ENCODE data around the gene RYR2. TPM values are rescaled to one million over a fixed set of nuclear protein-coding genes. Genes with fewer than 3 reads are reported as not detected.

The RYR2 gene
- total RNA-seq, 1 experiment from 2014 or later, result 2.8 TPM

DNA sequence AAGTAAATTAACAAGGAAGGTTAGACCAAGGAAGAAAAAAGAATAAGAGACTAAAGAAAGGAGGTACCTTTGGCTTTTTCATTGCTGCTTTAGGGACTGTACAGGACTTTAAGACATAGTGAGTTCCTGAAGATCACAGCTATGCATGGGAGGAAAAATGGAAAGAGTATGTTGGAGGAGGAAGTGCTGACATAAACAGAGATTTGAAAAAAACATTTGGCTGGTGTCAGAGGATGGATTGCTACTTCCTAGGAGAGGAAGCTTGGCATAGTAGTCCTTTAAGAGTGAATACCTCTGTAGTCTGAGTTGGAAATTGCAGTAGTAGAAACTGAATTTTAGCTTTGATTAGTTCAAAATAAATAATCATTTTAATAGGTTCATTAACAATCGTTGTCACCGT lies 398.4 kb downstream of the RYR2 start:
- ChIA-PET POLR2A (ENCODE audit: low non-redundant PET) (no interaction called here), CTCF (no interaction called here)
- TF ChIP-seq, protein P1, sequence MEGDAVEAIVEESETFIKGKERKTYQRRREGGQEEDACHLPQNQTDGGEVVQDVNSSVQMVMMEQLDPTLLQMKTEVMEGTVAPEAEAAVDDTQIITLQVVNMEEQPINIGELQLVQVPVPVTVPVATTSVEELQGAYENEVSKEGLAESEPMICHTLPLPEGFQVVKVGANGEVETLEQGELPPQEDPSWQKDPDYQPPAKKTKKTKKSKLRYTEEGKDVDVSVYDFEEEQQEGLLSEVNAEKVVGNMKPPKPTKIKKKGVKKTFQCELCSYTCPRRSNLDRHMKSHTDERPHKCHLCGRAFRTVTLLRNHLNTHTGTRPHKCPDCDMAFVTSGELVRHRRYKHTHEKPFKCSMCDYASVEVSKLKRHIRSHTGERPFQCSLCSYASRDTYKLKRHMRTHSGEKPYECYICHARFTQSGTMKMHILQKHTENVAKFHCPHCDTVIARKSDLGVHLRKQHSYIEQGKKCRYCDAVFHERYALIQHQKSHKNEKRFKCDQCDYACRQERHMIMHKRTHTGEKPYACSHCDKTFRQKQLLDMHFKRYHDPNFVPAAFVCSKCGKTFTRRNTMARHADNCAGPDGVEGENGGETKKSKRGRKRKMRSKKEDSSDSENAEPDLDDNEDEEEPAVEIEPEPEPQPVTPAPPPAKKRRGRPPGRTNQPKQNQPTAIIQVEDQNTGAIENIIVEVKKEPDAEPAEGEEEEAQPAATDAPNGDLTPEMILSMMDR (conservative IDR thresholded peaks at IDR 0.05; ENCODE audit: low read depth, low read length), result no peak
- TF ChIP-seq EZH2 (IDR thresholded peaks at IDR 0.05; ENCODE audit: borderline replicate concordance, low read depth, low read length, poor library complexity, severe bottlenecking), result no peak
- DNase-seq (ENCODE audit: low spot score), result no peak
- no peak overlapping the region for H3K27ac ChIP-seq (ENCODE audit: low read depth, low read length, poor library complexity, severe bottlenecking)
- no peak overlapping the region for H3K4me3 ChIP-seq (ENCODE audit: low read depth, low read length, poor library complexity, severe bottlenecking)
- no TSS peak for BruUV-seq (replicated peaks)
- no peaks in the 10 kb centered on the region for H3K27me3 ChIP-seq (replicated peaks; ENCODE audit: insufficient read depth, low read depth, low read length, poor library complexity)
- no peaks in the 10 kb centered on the region for H3K9me3 ChIP-seq (ENCODE audit: low read depth, low read length, poor library complexity, severe bottlenecking)
- H3K36me3 ChIP-seq (ENCODE audit: insufficient read depth, low read length, poor library complexity, severe bottlenecking), result no peaks in the 10 kb centered on the region
- no peaks in the 10 kb centered on the region for H3K4me1 ChIP-seq (ENCODE audit: insufficient read depth, low read length, poor library complexity, severe bottlenecking)
- intact Hi-C loops (cut with micrococcal nuclease; ENCODE audit: unreplicated experiment), result no loop called here

DNA sequence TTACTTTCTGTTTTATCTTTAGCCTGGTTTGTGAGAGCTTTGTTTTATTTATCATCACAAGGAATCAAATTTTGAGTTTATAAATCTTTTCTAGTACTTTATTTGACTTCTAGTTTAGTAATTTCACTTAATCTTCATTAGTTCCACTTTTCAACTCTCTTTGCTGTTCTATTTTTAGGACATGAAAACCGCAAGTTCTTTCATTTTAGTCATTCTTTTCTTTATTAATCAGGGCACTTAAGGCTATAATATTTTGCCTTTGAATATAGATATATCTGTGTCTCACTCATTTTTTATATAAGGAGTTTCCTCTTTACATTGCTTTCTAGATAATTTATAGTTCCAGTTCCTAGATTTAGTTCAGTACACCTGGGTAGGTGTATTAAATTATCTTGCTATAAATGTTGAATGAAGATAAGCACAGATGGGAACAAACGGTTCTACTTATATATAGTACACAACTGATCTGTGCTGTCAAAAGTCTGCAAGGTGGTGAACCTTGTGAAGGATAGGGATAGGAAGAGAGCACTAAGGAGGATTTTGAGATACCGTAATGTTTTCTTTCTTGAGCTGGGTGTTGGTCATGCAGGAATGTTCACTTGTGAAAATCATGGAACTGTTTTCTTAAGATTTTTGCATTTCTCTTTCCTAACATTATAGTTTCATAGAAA lies 402.3 kb downstream of the RYR2 start:
- intact Hi-C loops (cut with micrococcal nuclease; ENCODE audit: unreplicated experiment), result no loop called here
- no peak for TF ChIP-seq EZH2 (IDR thresholded peaks at IDR 0.05; ENCODE audit: borderline replicate concordance, low read depth, low read length, poor library complexity, severe bottlenecking)
- TF ChIP-seq, protein P1 (conservative IDR thresholded peaks at IDR 0.05; ENCODE audit: low read depth, low read length), result no peak
- Histone ChIP-seq H3K4me1 (ENCODE audit: insufficient read depth, low read length, poor library complexity, severe bottlenecking) (no peaks in the 10 kb centered on the region), H3K9me3 (ENCODE audit: low read depth, low read length, poor library complexity, severe bottlenecking) (no peaks in the 10 kb centered on the region), H3K27ac (ENCODE audit: low read depth, low read length, poor library complexity, severe bottlenecking) (no peak overlapping the region), H3K4me3 (ENCODE audit: low read depth, low read length, poor library complexity, severe bottlenecking) (no peak overlapping the region), H3K36me3 (ENCODE audit: insufficient read depth, low read length, poor library complexity, severe bottlenecking) (no peaks in the 10 kb centered on the region), H3K27me3 (replicated peaks; ENCODE audit: insufficient read depth, low read depth, low read length, poor library complexity) (no peaks in the 10 kb centered on the region)
- DNase-seq (ENCODE audit: low spot score), result no peak
- ChIA-PET POLR2A (ENCODE audit: low non-redundant PET) (no interaction called here), CTCF (no interaction called here)
- BruUV-seq (replicated peaks), result no TSS peak

DNA sequence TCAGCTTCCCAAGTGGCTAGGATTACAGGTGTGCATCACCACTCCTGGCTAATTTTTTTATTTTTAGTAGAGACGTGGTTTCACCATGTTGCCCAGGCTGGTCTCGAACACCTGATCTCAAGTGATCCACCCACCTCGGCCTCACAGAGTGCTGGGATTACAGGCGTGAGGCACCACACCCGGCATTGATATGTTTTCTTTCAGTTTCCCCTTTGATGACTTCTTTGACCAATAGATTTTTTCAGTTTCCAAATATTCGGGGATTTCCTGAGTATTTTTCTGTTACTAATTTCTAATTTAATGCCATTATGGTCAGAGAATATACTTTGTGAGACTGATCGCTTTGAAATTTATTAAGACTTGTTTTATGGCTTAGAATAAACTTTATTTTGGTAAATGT lies 406.1 kb downstream of the RYR2 start:
- no peaks in the 10 kb centered on the region for H3K36me3 ChIP-seq (ENCODE audit: insufficient read depth, low read length, poor library complexity, severe bottlenecking)
- no peaks in the 10 kb centered on the region for H3K27me3 ChIP-seq (replicated peaks; ENCODE audit: insufficient read depth, low read depth, low read length, poor library complexity)
- DNase-seq (ENCODE audit: low spot score), result no peak
- H3K4me3 ChIP-seq (ENCODE audit: low read depth, low read length, poor library complexity, severe bottlenecking), result no peak overlapping the region
- H3K9me3 ChIP-seq (ENCODE audit: low read depth, low read length, poor library complexity, severe bottlenecking), result no peaks in the 10 kb centered on the region
- TF ChIP-seq, protein P1 (conservative IDR thresholded peaks at IDR 0.05; ENCODE audit: low read depth, low read length), result no peak
- BruUV-seq (replicated peaks), result no TSS peak
- intact Hi-C loops (cut with micrococcal nuclease; ENCODE audit: unreplicated experiment), result no loop called here
- POLR2A ChIA-PET (ENCODE audit: low non-redundant PET), result no interaction called here
- CTCF ChIA-PET, result no interaction called here
- no peak overlapping the region for H3K27ac ChIP-seq (ENCODE audit: low read depth, low read length, poor library complexity, severe bottlenecking)
- no peaks in the 10 kb centered on the region for H3K4me1 ChIP-seq (ENCODE audit: insufficient read depth, low read length, poor library complexity, severe bottlenecking)

Measured in A673 (cell line).